H1 (cell line): ENCODE measurements around the gene GP5.

Source experiments
- CTCF ChIP-seq, 3 experiments: IDR thresholded peaks; 1 replicate in 2 of 3; 2 replicates in 1 of 3; pipeline versions ENCODE4 v1.5.1 to v1.6.1; 2011; ENCODE audit warnings: low read length in 3 of 3, mild to moderate bottlenecking in 3 of 3, inconsistent platforms in 2 of 3, low read depth in 1 of 3, moderate library complexity in 1 of 3; ENCODE audit not compliant: insufficient read depth in 1 of 3; ENCODE audit errors: control extremely low read depth in 1 of 3
- EGR1 ChIP-seq: IDR thresholded peaks from 2 replicates; pipeline ENCODE4 v1.6.1; 2011; ENCODE audit warnings: low read depth, low read length, borderline replicate concordance
- EP300 ChIP-seq, 2 experiments: IDR thresholded peaks; 1 replicate in 1 of 2; 2 replicates in 1 of 2; pipeline ENCODE4 v1.6.1; 2011 to 2012; ENCODE audit warnings: low read depth in 2 of 2, low read length in 2 of 2, mild to moderate bottlenecking in 2 of 2, borderline replicate concordance in 1 of 2, inconsistent platforms in 1 of 2, moderate library complexity in 1 of 2
- GABPA ChIP-seq: IDR thresholded peaks from 2 replicates; pipeline ENCODE4 v1.6.1; 2011; ENCODE audit warnings: mild to moderate bottlenecking, low read length, moderate library complexity, borderline replicate concordance; ENCODE audit not compliant: insufficient read depth
- HDAC2 ChIP-seq, 2 experiments: fragments of 300-600 bp in 1 of 2; sonication (generic) in 1 of 2; IDR thresholded peaks; 2 replicates each; pipeline ENCODE4 v1.6.1; 2011 to 2012; ENCODE audit warnings: low read depth in 2 of 2, low read length in 2 of 2, mild to moderate bottlenecking in 2 of 2, moderate library complexity in 2 of 2, borderline replicate concordance in 1 of 2, inconsistent platforms in 1 of 2
- SIN3A ChIP-seq, 2 experiments: IDR thresholded peaks in 1 of 2; conservative IDR thresholded peaks in 1 of 2; 2 replicates each; pipeline ENCODE4 v1.6.1; 2011 to 2012; ENCODE audit warnings: low read length in 2 of 2, improper control_type of control experiment in 1 of 2, low read depth in 1 of 2, mild to moderate bottlenecking in 1 of 2
- TF ChIP-seq, protein P1 (sequence below): IDR thresholded peaks from 2 replicates; pipeline ENCODE4 v1.6.1; 2011; ENCODE audit warnings: low read length, improper control_type of control experiment
- TF ChIP-seq, protein P2 (sequence below): IDR thresholded peaks from 2 replicates; pipeline ENCODE4 v1.6.1; 2012; ENCODE audit warnings: inconsistent platforms

GRCh38 chr3:194381460-194381875, 17.6 kb downstream of the GP5 start:
- TF ChIP-seq EP300 (IDR thresholded peaks at IDR 0.05; ENCODE audit: borderline replicate concordance in 1 of 2, low read depth in 2 of 2, low read length in 2 of 2) (no peak), SIN3A (conservative IDR thresholded peaks at IDR 0.05 in 1 of 2, IDR thresholded peaks at IDR 0.05 in 1 of 2; ENCODE audit: low read depth in 1 of 2, low read length in 2 of 2) (no peak), GABPA (no peak), HDAC2 (IDR thresholded peaks at IDR 0.05; ENCODE audit: borderline replicate concordance in 1 of 2, low read depth in 2 of 2, low read length in 2 of 2) (no peak), CTCF (IDR thresholded peaks at IDR 0.05; ENCODE audit: control extremely low read depth in 1 of 3, insufficient read depth in 1 of 3, low read depth in 1 of 3, low read length in 3 of 3) (no peak), EGR1 (no peak)
- TF ChIP-seq, protein P1, sequence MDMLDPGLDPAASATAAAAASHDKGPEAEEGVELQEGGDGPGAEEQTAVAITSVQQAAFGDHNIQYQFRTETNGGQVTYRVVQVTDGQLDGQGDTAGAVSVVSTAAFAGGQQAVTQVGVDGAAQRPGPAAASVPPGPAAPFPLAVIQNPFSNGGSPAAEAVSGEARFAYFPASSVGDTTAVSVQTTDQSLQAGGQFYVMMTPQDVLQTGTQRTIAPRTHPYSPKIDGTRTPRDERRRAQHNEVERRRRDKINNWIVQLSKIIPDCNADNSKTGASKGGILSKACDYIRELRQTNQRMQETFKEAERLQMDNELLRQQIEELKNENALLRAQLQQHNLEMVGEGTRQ, result no peak
- TF ChIP-seq, protein P2, sequence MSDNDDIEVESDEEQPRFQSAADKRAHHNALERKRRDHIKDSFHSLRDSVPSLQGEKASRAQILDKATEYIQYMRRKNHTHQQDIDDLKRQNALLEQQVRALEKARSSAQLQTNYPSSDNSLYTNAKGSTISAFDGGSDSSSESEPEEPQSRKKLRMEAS, result no peak
